HepG2 (cell line): Measurements from ENCODE around the gene CMTM3. TPM values are rescaled to one million over a fixed set of nuclear protein-coding genes. Genes with fewer than 3 reads are reported as not detected.

Experiments used
- ATAC-seq: fragments of 200-7000 bp; cut with Tn5 transposase; 3 replicates; pipeline ENCODE4 v1.9.1; 2020; ENCODE audit warnings: mild to moderate bottlenecking, moderate library complexity
- BruUV-seq: library from RNA; stranded (reverse); fragments of 400-500 nt; replicated peaks from 2 replicates; lab custom pipeline; 2021; lab: Mats Ljungman, UMichigan
- CTCF ChIA-PET: fragments of 300-600 bp; formaldehyde crosslinking; extraction: SDS; loops from one replicate; lab custom pipeline; 2021; ENCODE audit warnings: low total read pairs, inconsistent platforms, low intra/inter-chr PET ratio; lab: Yijun Ruan, JAX
- POLR2A ChIA-PET: fragments of 350-600 bp; sonication (Branson Sonifier 250); formaldehyde crosslinking; loops from one replicate; lab custom pipeline; 2020; ENCODE audit warnings: antibody characterized with exemption, inconsistent platforms; lab: Yijun Ruan, JAX
- DNase-seq: peaks from one replicate; pipeline ENCODE4 v3.0.0-alpha.2; 2015; ENCODE audit warnings: low spot score
- FAIRE-seq: peaks from 3 replicates; lab custom pipeline; 2011; peaks lifted over from hg19 to GRCh38; lab: Jason Lieb, UNC
- H2AFZ ChIP-seq: one replicate; pipeline ENCODE4 v1.6.1; 2011; ENCODE audit warnings: low read length, inconsistent platforms
- H3K27ac ChIP-seq: fragments of 300-600 bp; 3 replicates; pipeline ENCODE4 v1.8.0; 2011; ENCODE audit warnings: mixed run types, mild to moderate bottlenecking, mixed read lengths, low read length, inconsistent platforms; ENCODE audit not compliant: insufficient read depth; ENCODE audit errors: extremely low read length
- H3K27me3 ChIP-seq, 2 experiments: fragments of 200-600 bp in 1 of 2; 2 replicates in 1 of 2; 3 replicates in 1 of 2; pipeline versions ENCODE4 v1.6.0 to v1.8.0; 2011; ENCODE audit warnings: low read length in 2 of 2, mild to moderate bottlenecking in 2 of 2, moderate library complexity in 2 of 2, inconsistent platforms in 1 of 2; ENCODE audit not compliant: insufficient read depth in 2 of 2, control insufficient read depth in 1 of 2
- H3K36me3 ChIP-seq, 2 experiments: fragments of 200-600 bp in 1 of 2; replicated peaks in 1 of 2; 2 replicates in 1 of 2; 3 replicates in 1 of 2; pipeline versions ENCODE4 v1.5.1 to v1.8.0; 2011; ENCODE audit warnings: low read length in 2 of 2, inconsistent platforms in 1 of 2; ENCODE audit not compliant: insufficient read depth in 2 of 2, control insufficient read depth in 1 of 2
- H3K4me1 ChIP-seq: 2 replicates; pipeline ENCODE4 v1.5.1; 2012; ENCODE audit warnings: low read length, inconsistent platforms; ENCODE audit not compliant: insufficient read depth
- H3K4me2 ChIP-seq: 2 replicates; pipeline ENCODE4 v1.6.0; 2011; ENCODE audit warnings: low read depth, low read length, inconsistent platforms
- H3K4me3 ChIP-seq, 3 experiments: fragments of 200-600 bp in 1 of 3; sonication (generic), shearing (Covaris generic) in 1 of 3; replicated peaks in 1 of 3; 2 replicates each; pipeline ENCODE4 v1.5.1; 2011 to 2016; ENCODE audit warnings: low read length in 3 of 3, inconsistent platforms in 2 of 3, low read depth in 2 of 3, mild to moderate bottlenecking in 2 of 3, control low read depth in 1 of 3, mixed read lengths in 1 of 3; ENCODE audit not compliant: insufficient read depth in 1 of 3
- H3K79me2 ChIP-seq: one replicate; pipeline ENCODE4 v1.6.1; 2011; ENCODE audit warnings: low read length, inconsistent platforms; ENCODE audit not compliant: insufficient read depth
- H3K9ac ChIP-seq: 2 replicates; pipeline ENCODE4 v1.6.0; 2011; ENCODE audit warnings: mild to moderate bottlenecking, low read depth, low read length, inconsistent platforms; ENCODE audit not compliant: insufficient read depth
- H3K9me3 ChIP-seq: 2 replicates; pipeline ENCODE4 v1.5.1; 2012; ENCODE audit warnings: mild to moderate bottlenecking, low read length
- H4K20me1 ChIP-seq: 2 replicates; pipeline ENCODE4 v1.6.0; 2011; ENCODE audit warnings: inconsistent platforms, mild to moderate bottlenecking, low read length, moderate library complexity; ENCODE audit not compliant: insufficient read depth
- ATF6 ChIP-seq: sonication (generic); formaldehyde crosslinking; conservative IDR thresholded peaks from 2 replicates; pipeline ENCODE4 v1.4.0; 2020; ENCODE audit warnings: missing genetic modification reagents
- CREBL2 ChIP-seq: sonication (generic); formaldehyde crosslinking; IDR thresholded peaks from 2 replicates; pipeline ENCODE4 v1.8.1; 2023; ENCODE audit warnings: missing genetic modification reagents, mild to moderate bottlenecking, borderline replicate concordance
- ISL2 ChIP-seq: sonication (generic); formaldehyde crosslinking; IDR thresholded peaks from 2 replicates; pipeline ENCODE4 v1.5.0; 2020; ENCODE audit warnings: missing genetic modification reagents
- KIAA2018 ChIP-seq: sonication (generic); formaldehyde crosslinking; IDR thresholded peaks from 2 replicates; pipeline ENCODE4 v1.5.0; 2020; ENCODE audit warnings: mild to moderate bottlenecking, missing genetic modification reagents, borderline replicate concordance
- NONO ChIP-seq, 2 experiments: fragments of 450-650 bp in 1 of 2; sonication (generic) in 1 of 2; formaldehyde crosslinking in 1 of 2; IDR thresholded peaks in 1 of 2; conservative IDR thresholded peaks in 1 of 2; 2 replicates each; pipeline versions ENCODE4 v1.6.1 to v1.8.0; 2017 to 2022; ENCODE audit warnings: mild to moderate bottlenecking in 1 of 2, missing genetic modification reagents in 1 of 2, moderate library complexity in 1 of 2
- RARG ChIP-seq: sonication (generic); formaldehyde crosslinking; IDR thresholded peaks from 2 replicates; pipeline ENCODE4 v1.4.0; 2020; ENCODE audit warnings: low read depth, mild to moderate bottlenecking, missing genetic modification reagents
- RBFOX2 ChIP-seq: fragments of 200-400 bp; formaldehyde crosslinking; IDR thresholded peaks from 2 replicates; pipeline ENCODE4 v1.6.1; 2017; ENCODE audit warnings: low read depth, mild to moderate bottlenecking, low read length
- SNRNP70 ChIP-seq: fragments of 200-400 bp; formaldehyde crosslinking; IDR thresholded peaks from 2 replicates; pipeline ENCODE4 v1.6.1; 2017; ENCODE audit warnings: mild to moderate bottlenecking, low read depth, low read length, moderate library complexity
- ZSCAN21 ChIP-seq: sonication (generic); formaldehyde crosslinking; IDR thresholded peaks from 2 replicates; pipeline ENCODE4 v1.8.0; 2022; ENCODE audit warnings: mild to moderate bottlenecking, missing genetic modification reagents, moderate library complexity, borderline replicate concordance
- WGBS: methylation state at CpG from one replicate; pipeline ENCODE4 v1.1.6; 2017; ENCODE audit warnings: low lambda C conversion rate; 5-methylcytosine and 5-hydroxymethylcytosine counted together
- in situ Hi-C: cut with HindIII; loops from 2 replicates; pipeline ENCODE4 v1.10.0; 2017; ENCODE audit warnings: low pct_unique_long_range_greater_than_20kb; ENCODE audit not compliant: extremely low pct_ligation_motif_present
- intact Hi-C: fragments of 100-400 bp; cut with micrococcal nuclease; formaldehyde crosslinking; loops from one replicate; pipeline ENCODE4 v1.10.0; 2022; ENCODE audit not compliant: unreplicated experiment
- polyA plus RNA-seq, 8 experiments: library from polyadenylated mRNA; depleted of rRNA in 3 of 8; stranded (reverse) in 7 of 8; unstranded in 1 of 8; fragments of >200 nt; fragmentation: Illumina TruSeq in 4 of 8; extraction: Trizol in 4 of 8; gene quantifications; 2 replicates each; pipeline versions ENCODE4 v1.2.1 to v1.2.3, GENCODE V29; 2011 to 2016; ENCODE audit warnings: low read depth in 4 of 8, missing spikeins in 1 of 8, mixed read lengths in 1 of 8; ENCODE audit not compliant: insufficient read depth in 1 of 8
- total RNA-seq, 5 experiments: library from RNA; depleted of rRNA; stranded (reverse); fragments of >200 nt; fragmentation: Illumina TruSeq; extraction: Trizol; gene quantifications; 2 replicates each; pipeline ENCODE4 v1.2.3, GENCODE V29; 2016; ENCODE audit warnings: low read depth in 1 of 5

CMTM3 gene
- total and polyA plus RNA-seq, 2 of the 13 experiments (the other 11 are each of a cell fraction or from before 2014, with no cell fraction given) = 29.2 to 48.7 TPM

- 95% methylated on average over 11 of the region's 12 CpGs for WGBS
- Histone ChIP-seq H2AFZ (no peak overlapping the region), H3K9ac (no peak overlapping the region), H3K9me3 (no peaks in the 10 kb centered on the region), H3K4me3 (no peak overlapping the region), H4K20me1 (peaks cover 13% of the 10 kb centered on the region; the same call in 1 of the 2 replicates), H3K27ac (peak overlapping the region; percentile 61), H3K36me3 (peaks cover 23 to 44% of the 10 kb centered on the region in 2 experiments), H3K79me2 (peaks cover 9% of the 10 kb centered on the region), H3K4me1 (peaks cover 38% of the 10 kb centered on the region), H3K27me3 (no peaks in the 10 kb centered on the region), H3K4me2 (no peak overlapping the region)
- ATAC-seq (no peak), FAIRE-seq (no peak), DNase-seq (no peak)
- intact Hi-C loops (loop anchor here (2.0 kb wide), 1 partner anchor 120 kb away; no protein-coding TSS in a partner anchor), in situ Hi-C loops (loop anchor here (5.0 kb wide), 2 partner anchors 83 to 258 kb away; no protein-coding TSS in a partner anchor)
- no TSS peak for BruUV-seq
- CTCF ChIA-PET = interaction anchor here (1.1 to 3.0 kb wide), 4 partner anchors 42 to 259 kb away, joined by 3 to 12 read pairs (median 8); partner anchors contain the start of gene CMTM4
- POLR2A ChIA-PET = interaction anchor here (1.0 to 2.1 kb wide), 7 partner anchors 8 to 202 kb away, joined by 3 to 15 read pairs (median 4); partner anchors contain the start of gene CKLF
- TF ChIP-seq NONO (IDR thresholded peaks at IDR 0.05) (no peak), NONO (CRISPR knock-in tag; conservative IDR thresholded peaks at IDR 0.05) (0 out of 2 replicates have a peak, but pooled peaks have one; percentile 16), ZSCAN21 (CRISPR knock-in tag) (0 out of 2 replicates have a peak, but pooled peaks have one; percentile 5), CREBL2 (CRISPR knock-in tag) (no peak), SNRNP70 (no peak), KIAA2018 (no peak), RARG (CRISPR knock-in tag) (no peak), RBFOX2 (0 out of 2 replicates have a peak, but pooled peaks have one; percentile 12), ATF6 (CRISPR knock-in tag) (no peak), ISL2 (CRISPR knock-in tag) (no peak)
Observed at GRCh38 chr16:66609139-66609510, 4.6 kb downstream of the CMTM3 start.
